Erythroblast (primary cell): ENCODE data around the gene OVOL3.

Experiments used
- GATA1 ChIP-seq: IDR thresholded peaks from 2 replicates; pipeline ENCODE4 v1.6.1; 2011; ENCODE audit warnings: low read depth, mild to moderate bottlenecking, control low read depth, low read length, moderate library complexity
- POLR2A ChIP-seq: IDR thresholded peaks from 2 replicates; pipeline ENCODE4 v1.6.1; 2011; ENCODE audit warnings: mild to moderate bottlenecking, low read length

GRCh38 chr19:36142496-36142895, 31.6 kb downstream of the OVOL3 start:
- TF ChIP-seq GATA1: no peak
- no peak for TF ChIP-seq POLR2A
